GM23248 (cell line): Measurements from ENCODE around the gene PPP1R36. TPM values are rescaled to one million over a fixed set of nuclear protein-coding genes. Genes with fewer than 3 reads are reported as not detected.

Source experiments
- DNase-seq: peaks from one replicate; pipeline ENCODE4 v3.0.0-alpha.2; 2015
- H2AFZ ChIP-seq: fragments of 200-600 bp; sonication (generic); 2 replicates; pipeline ENCODE4 v1.6.1; 2016; ENCODE audit warnings: antibody characterized with exemption
- H3F3A ChIP-seq: fragments of 200-600 bp; sonication (generic); 2 replicates; pipeline ENCODE4 v1.6.1; 2016; ENCODE audit warnings: mild to moderate bottlenecking, antibody characterized with exemption, mixed run types; ENCODE audit not compliant: insufficient read depth
- H3K27ac ChIP-seq: fragments of 200-600 bp; sonication (generic); 2 replicates; pipeline ENCODE4 v1.5.1; 2016; ENCODE audit warnings: mild to moderate bottlenecking
- H3K27me3 ChIP-seq: fragments of 200-600 bp; sonication (generic); replicated peaks from 2 replicates; pipeline ENCODE4 v1.6.1; 2016; ENCODE audit warnings: mild to moderate bottlenecking; ENCODE audit not compliant: insufficient read depth
- H3K36me3 ChIP-seq: fragments of 200-600 bp; sonication (generic); 2 replicates; pipeline ENCODE4 v1.6.1; 2016; ENCODE audit warnings: low read depth, mild to moderate bottlenecking
- H3K4me1 ChIP-seq: fragments of 200-600 bp; sonication (generic); 2 replicates; pipeline ENCODE4 v1.6.1; 2016; ENCODE audit warnings: mild to moderate bottlenecking; ENCODE audit not compliant: insufficient read depth
- H3K4me2 ChIP-seq: fragments of 200-600 bp; sonication (generic); one replicate; pipeline ENCODE4 v1.6.1; 2016; ENCODE audit warnings: mild to moderate bottlenecking; ENCODE audit not compliant: unreplicated experiment
- H3K4me3 ChIP-seq: fragments of 200-600 bp; sonication (generic); 2 replicates; pipeline ENCODE4 v1.5.1; 2016; ENCODE audit warnings: mild to moderate bottlenecking
- H3K79me2 ChIP-seq: fragments of 200-600 bp; sonication (generic); 2 replicates; pipeline ENCODE4 v1.6.1; 2016; ENCODE audit warnings: mild to moderate bottlenecking; ENCODE audit not compliant: insufficient read depth
- H3K9ac ChIP-seq: fragments of 200-600 bp; sonication (generic); 2 replicates; pipeline ENCODE4 v1.6.1; 2016; ENCODE audit warnings: mild to moderate bottlenecking
- H3K9me2 ChIP-seq: fragments of 200-600 bp; sonication (generic); 2 replicates; pipeline ENCODE4 v1.6.1; 2016; ENCODE audit warnings: mixed run types, mild to moderate bottlenecking, moderate library complexity; ENCODE audit not compliant: insufficient read depth
- H3K9me3 ChIP-seq: fragments of 200-600 bp; sonication (generic); one replicate; pipeline ENCODE4 v1.6.1; 2017; ENCODE audit warnings: low read depth
- H4K20me1 ChIP-seq: fragments of 200-600 bp; sonication (generic); 2 replicates; pipeline ENCODE4 v1.6.0; 2016; ENCODE audit not compliant: insufficient read depth
- EZH2 ChIP-seq: fragments of 200-600 bp; sonication (generic); IDR thresholded peaks from 2 replicates; pipeline ENCODE4 v1.6.1; 2018; ENCODE audit warnings: antibody characterized with exemption, mild to moderate bottlenecking; ENCODE audit not compliant: insufficient read depth, poor library complexity, severe bottlenecking
- EZH2phosphoT487 ChIP-seq: fragments of 200-600 bp; sonication (generic); IDR thresholded peaks from 2 replicates; pipeline ENCODE4 v1.6.1; 2018; ENCODE audit warnings: antibody characterized with exemption, moderate library complexity, mild to moderate bottlenecking, low read depth; ENCODE audit not compliant: insufficient read depth
- WGBS, 2 experiments: methylation state at CpG; one replicate each; pipeline ENCODE4 v1.1.6; 2015 to 2017; ENCODE audit warnings: low lambda C conversion rate in 2 of 2, low coverage in 1 of 2; ENCODE audit errors: missing lambda C conversion rate in 2 of 2; 5-methylcytosine and 5-hydroxymethylcytosine counted together
- in situ Hi-C: fragments of 300-500 bp; cut with MboI; formaldehyde crosslinking; loops from 2 replicates; pipeline ENCODE4 v1.15.0; 2020
- polyA plus RNA-seq: library from polyadenylated mRNA; unstranded; fragments of >200 nt; fragmentation: Nextera tagmentation; extraction: Ambion mirVana; gene quantifications from 2 replicates; pipeline ENCODE4 v1.2.1, GENCODE V29; 2016
- total RNA-seq: library from RNA; depleted of rRNA; stranded (reverse); fragments of >200 nt; shearing (Covaris generic); gene quantifications from 2 replicates; pipeline ENCODE4 v1.2.3, GENCODE V29; 2014

PPP1R36 gene
- total and polyA plus RNA-seq, 2 experiments from 2014 or later, result 1.6 to 2.0 TPM

GRCh38 chr14:64572386-64573104 lies 22.8 kb downstream of the PPP1R36 start:
- H4K20me1 ChIP-seq, result no peaks in the 10 kb centered on the region

GRCh38 chr14:64573109-64573508 lies 23.3 kb downstream of the PPP1R36 start:
- Histone ChIP-seq H3K9me2 (no peaks in the 10 kb centered on the region), H2AFZ (no peak overlapping the region), H3K4me2 (no peak overlapping the region), H3K36me3 (no peaks in the 10 kb centered on the region), H3K4me1 (peaks cover 19% of the 10 kb centered on the region), H3K4me3 (no peak overlapping the region), H3K9me3 (no peaks in the 10 kb centered on the region), H3K79me2 (no peaks in the 10 kb centered on the region), H4K20me1 (no peaks in the 10 kb centered on the region), H3K27ac (no peak overlapping the region), H3K9ac (no peak overlapping the region), H3F3A (peaks cover 9% of the 10 kb centered on the region), H3K27me3 (no peaks in the 10 kb centered on the region)
- DNase-seq, result no peak
- TF ChIP-seq EZH2phosphoT487 (no peak), EZH2 (no peak)
- in situ Hi-C loops, result no loop called here
- WGBS, 2 experiments, result 92 to 98% methylated on average over 3 of the region's 3 CpGs

More at GRCh38 chr14:64572386-64573104, 22.8 kb downstream of the PPP1R36 start:
- no peak for TF ChIP-seq EZH2
- no peaks in the 10 kb centered on the region for H3K27me3 ChIP-seq
- H3K4me3 ChIP-seq, result no peak overlapping the region
- no peaks in the 10 kb centered on the region for H3K9me3 ChIP-seq
- in situ Hi-C loops, result no loop called here
- no peak overlapping the region for H3K9ac ChIP-seq
- H3K36me3 ChIP-seq, result no peaks in the 10 kb centered on the region
- no peak overlapping the region for H3K4me2 ChIP-seq
- no peak overlapping the region for H3K27ac ChIP-seq
- peaks cover 9% of the 10 kb centered on the region for H3F3A ChIP-seq
- H3K4me1 ChIP-seq, result peaks cover 22% of the 10 kb centered on the region
- no peaks in the 10 kb centered on the region for H3K79me2 ChIP-seq
- no peak overlapping the region for H2AFZ ChIP-seq
- DNase-seq, result no peak
- no peaks in the 10 kb centered on the region for H3K9me2 ChIP-seq

GRCh38 chr14:64574371-64575107 lies 24.8 kb downstream of the PPP1R36 start:
- Histone ChIP-seq H2AFZ (no peak overlapping the region), H3K9me2 (no peaks in the 10 kb centered on the region), H3K4me3 (no peak overlapping the region), H3K9ac (no peak overlapping the region), H3K4me2 (no peak overlapping the region), H3K79me2 (no peaks in the 10 kb centered on the region), H3F3A (peaks cover 4% of the 10 kb centered on the region), H3K4me1 (peaks cover 5% of the 10 kb centered on the region), H3K27ac (no peak overlapping the region), H4K20me1 (no peaks in the 10 kb centered on the region), H3K36me3 (no peaks in the 10 kb centered on the region), H3K27me3 (no peaks in the 10 kb centered on the region), H3K9me3 (no peaks in the 10 kb centered on the region)
- DNase-seq, result no peak
- in situ Hi-C loops, result no loop called here
- TF ChIP-seq EZH2, result no peak
- TF ChIP-seq EZH2phosphoT487, result no peak
- WGBS, 2 experiments, result 65 to 69% methylated on average over 6 of the region's 6 CpGs

GRCh38 chr14:64577211-64577610 lies 27.4 kb downstream of the PPP1R36 start:
- no peaks in the 10 kb centered on the region for H4K20me1 ChIP-seq
- no peak overlapping the region for H3K9ac ChIP-seq
- H3K79me2 ChIP-seq, result no peaks in the 10 kb centered on the region
- no peak overlapping the region for H3K4me3 ChIP-seq
- whole genome bisulfite sequencing, 2 experiments, result 96 to 100% methylated on average over 5 of the region's 5 CpGs
- H3K4me1 ChIP-seq, result peaks cover 3% of the 10 kb centered on the region; the same call in 1 of the 2 replicates
- no peaks in the 10 kb centered on the region for H3F3A ChIP-seq
- no peaks in the 10 kb centered on the region for H3K36me3 ChIP-seq
- H3K9me2 ChIP-seq, result no peaks in the 10 kb centered on the region
- in situ Hi-C loops, result no loop called here
- no peak for TF ChIP-seq EZH2
- no peak for TF ChIP-seq EZH2phosphoT487
- no peaks in the 10 kb centered on the region for H3K9me3 ChIP-seq
- H3K27me3 ChIP-seq, result no peaks in the 10 kb centered on the region
- H3K4me2 ChIP-seq, result no peak overlapping the region
- no peak overlapping the region for H3K27ac ChIP-seq
- no peak overlapping the region for H2AFZ ChIP-seq
- DNase-seq, result no peak
